ENCODE measurements around the gene KRT26. TPM values are rescaled to one million over a fixed set of nuclear protein-coding genes. Genes with fewer than 3 reads are reported as not detected.
"Not testable (repeated sequence)": the region's sequence is repeated elsewhere in the genome, so short reads cannot be mapped to it uniquely, and the experiment has no call there.

Gene KRT26
- total and polyA plus RNA-seq, 9 donors = 0.12 TPM; not detected in 8

- Histone ChIP-seq H3K36me3 (ENCODE audit: control insufficient read depth, insufficient read depth, low read length) (no peaks in the 10 kb centered on the region), H3K4me1 (ENCODE audit: control insufficient read depth, insufficient read depth, low read length) (no peaks in the 10 kb centered on the region), H3K4me3 (ENCODE audit: low read length) (no peak overlapping the region), H3K27me3 (ENCODE audit: control insufficient read depth, insufficient read depth, low read length) (peaks cover 16% of the 10 kb centered on the region), H3K27ac (ENCODE audit: low read length) (no peak overlapping the region), H3K9me3 (replicated peaks; ENCODE audit: control insufficient read depth, low read depth, low read length) (no peaks in the 10 kb centered on the region)
- DNase-seq = peak; percentile 26
- 23% methylated on average over 2 of the region's 4 CpGs for WGBS (ENCODE audit: insufficient coverage)
These were observed 3.9 kb upstream of the KRT26 start for GRCh38 chr17:40775945-40776344.

GRCh38 chr17:40765657-40766056, 6.3 kb downstream of the KRT26 start:
- Histone ChIP-seq H3K27me3 (ENCODE audit: control insufficient read depth, insufficient read depth, low read length) (no peaks in the 10 kb centered on the region), H3K4me1 (ENCODE audit: control insufficient read depth, insufficient read depth, low read length) (no peaks in the 10 kb centered on the region), H3K4me3 (ENCODE audit: low read length) (no peak overlapping the region), H3K27ac (ENCODE audit: low read length) (no peak overlapping the region), H3K36me3 (ENCODE audit: control insufficient read depth, insufficient read depth, low read length) (no peaks in the 10 kb centered on the region), H3K9me3 (replicated peaks; ENCODE audit: control insufficient read depth, low read depth, low read length) (peaks cover 14% of the 10 kb centered on the region)
- DNase-seq = no peak
- no CpG with 5 or more reads among the region's 2 CpGs for WGBS (ENCODE audit: insufficient coverage)

- Histone ChIP-seq H3K36me3 (ENCODE audit: control insufficient read depth, insufficient read depth, low read length) (no peaks in the 10 kb centered on the region), H3K4me3 (ENCODE audit: low read length) (no peak overlapping the region), H3K27ac (ENCODE audit: low read length) (no peak overlapping the region), H3K27me3 (ENCODE audit: control insufficient read depth, insufficient read depth, low read length) (no peaks in the 10 kb centered on the region), H3K9me3 (replicated peaks; ENCODE audit: control insufficient read depth, low read depth, low read length) (peaks cover 21% of the 10 kb centered on the region), H3K4me1 (ENCODE audit: control insufficient read depth, insufficient read depth, low read length) (no peaks in the 10 kb centered on the region)
- DNase-seq = no peak
- no CpG with 5 or more reads among the region's 1 CpG for WGBS (ENCODE audit: insufficient coverage)
These were observed 8.2 kb downstream of the KRT26 start for GRCh38 chr17:40763752-40764151.

- no peak overlapping the region for H3K4me3 ChIP-seq (ENCODE audit: low read length)
- no peak overlapping the region for H3K27ac ChIP-seq (ENCODE audit: low read length)
- no peaks in the 10 kb centered on the region for H3K36me3 ChIP-seq (ENCODE audit: control insufficient read depth, insufficient read depth, low read length)
- DNase-seq = no peak
- no CpG with 5 or more reads among the region's 1 CpG for WGBS (ENCODE audit: insufficient coverage)
- peaks cover 21% of the 10 kb centered on the region for H3K9me3 ChIP-seq (replicated peaks; ENCODE audit: control insufficient read depth, low read depth, low read length)
- H3K27me3 ChIP-seq (ENCODE audit: control insufficient read depth, insufficient read depth, low read length) = no peaks in the 10 kb centered on the region
- H3K4me1 ChIP-seq (ENCODE audit: control insufficient read depth, insufficient read depth, low read length) = no peaks in the 10 kb centered on the region
These were observed 11.6 kb downstream of the KRT26 start for GRCh38 chr17:40760105-40761016.

- H3K4me1 ChIP-seq (ENCODE audit: control insufficient read depth, insufficient read depth, low read length) = no peaks in the 10 kb centered on the region
- peaks cover 3% of the 10 kb centered on the region for H3K27me3 ChIP-seq (ENCODE audit: control insufficient read depth, insufficient read depth, low read length)
- peaks cover 3% of the 10 kb centered on the region for H3K9me3 ChIP-seq (replicated peaks; ENCODE audit: control insufficient read depth, low read depth, low read length)
- no peak for DNase-seq
- no peak within 1 kb of the TSS for H3K4me3 ChIP-seq (ENCODE audit: low read length)
- H3K36me3 ChIP-seq (ENCODE audit: control insufficient read depth, insufficient read depth, low read length) = no peaks in the 10 kb centered on the region
- 65% methylated on average over 3 of the region's 4 CpGs for WGBS (ENCODE audit: insufficient coverage)
- no peak within 1 kb of the TSS for H3K27ac ChIP-seq (ENCODE audit: low read length)
These were observed 16.8 kb downstream of the KRT26 start, which contains the start of gene KRT25 for GRCh38 chr17:40755231-40755630. TSS of gene KRT25 (minus strand) at chr17:40755331. CDS start at chr17:40755271, 60 bp downstream.

GRCh38 chr17:40753804-40754203, 18.2 kb downstream of the KRT26 start:
- Histone ChIP-seq H3K27me3 (ENCODE audit: control insufficient read depth, insufficient read depth, low read length) (peaks cover 3% of the 10 kb centered on the region), H3K27ac (ENCODE audit: low read length) (no peak overlapping the region), H3K4me1 (ENCODE audit: control insufficient read depth, insufficient read depth, low read length) (no peaks in the 10 kb centered on the region), H3K36me3 (ENCODE audit: control insufficient read depth, insufficient read depth, low read length) (no peaks in the 10 kb centered on the region), H3K4me3 (ENCODE audit: low read length) (no peak overlapping the region), H3K9me3 (replicated peaks; ENCODE audit: control insufficient read depth, low read depth, low read length) (no peaks in the 10 kb centered on the region)
- WGBS (ENCODE audit: insufficient coverage) = 90% methylated on average over 2 of the region's 3 CpGs
- no peak for DNase-seq

- H3K4me1 ChIP-seq (ENCODE audit: control insufficient read depth, insufficient read depth, low read length) = no peaks in the 10 kb centered on the region
- no peaks in the 10 kb centered on the region for H3K9me3 ChIP-seq (replicated peaks; ENCODE audit: control insufficient read depth, low read depth, low read length)
- no peak overlapping the region for H3K27ac ChIP-seq (ENCODE audit: low read length)
- no peak overlapping the region for H3K4me3 ChIP-seq (ENCODE audit: low read length)
- H3K27me3 ChIP-seq (ENCODE audit: control insufficient read depth, insufficient read depth, low read length) = peaks cover 3% of the 10 kb centered on the region
- no peak for DNase-seq
- 62% methylated on average over 14 of the region's 14 CpGs for WGBS (ENCODE audit: insufficient coverage)
- no peaks in the 10 kb centered on the region for H3K36me3 ChIP-seq (ENCODE audit: control insufficient read depth, insufficient read depth, low read length)
These were observed 20.9 kb downstream of the KRT26 start for GRCh38 chr17:40751065-40751464.

- no peak for DNase-seq
- H3K4me1 ChIP-seq (ENCODE audit: control insufficient read depth, insufficient read depth, low read length) = no peaks in the 10 kb centered on the region
- no peaks in the 10 kb centered on the region for H3K36me3 ChIP-seq (ENCODE audit: control insufficient read depth, insufficient read depth, low read length)
- WGBS (ENCODE audit: insufficient coverage) = no CpG with 5 or more reads among the region's 6 CpGs
- no peaks in the 10 kb centered on the region for H3K9me3 ChIP-seq (replicated peaks; ENCODE audit: control insufficient read depth, low read depth, low read length)
- peaks cover 3% of the 10 kb centered on the region for H3K27me3 ChIP-seq (ENCODE audit: control insufficient read depth, insufficient read depth, low read length)
- H3K27ac ChIP-seq (ENCODE audit: low read length) = no peak overlapping the region
- no peak overlapping the region for H3K4me3 ChIP-seq (ENCODE audit: low read length)
These were observed 21.6 kb downstream of the KRT26 start for GRCh38 chr17:40750391-40750790.

GRCh38 chr17:40748666-40749065, 23.3 kb downstream of the KRT26 start:
- DNase-seq; H3K36me3 ChIP-seq (ENCODE audit: control insufficient read depth, insufficient read depth, low read length); H3K27ac ChIP-seq (ENCODE audit: low read length); H3K27me3 ChIP-seq (ENCODE audit: control insufficient read depth, insufficient read depth, low read length); H3K4me1 ChIP-seq (ENCODE audit: control insufficient read depth, insufficient read depth, low read length); H3K9me3 ChIP-seq (replicated peaks; ENCODE audit: control insufficient read depth, low read depth, low read length); H3K4me3 ChIP-seq (ENCODE audit: low read length): not testable (repeated sequence)
- WGBS (ENCODE audit: insufficient coverage) = no CpG with 5 or more reads among the region's 1 CpG

GRCh38 chr17:40738553-40738952, 33.4 kb downstream of the KRT26 start:
- Histone ChIP-seq H3K4me1 (ENCODE audit: control insufficient read depth, insufficient read depth, low read length) (no peaks in the 10 kb centered on the region), H3K9me3 (replicated peaks; ENCODE audit: control insufficient read depth, low read depth, low read length) (peaks cover 2% of the 10 kb centered on the region), H3K27me3 (ENCODE audit: control insufficient read depth, insufficient read depth, low read length) (peaks cover 12% of the 10 kb centered on the region), H3K27ac (ENCODE audit: low read length) (no peak overlapping the region), H3K36me3 (ENCODE audit: control insufficient read depth, insufficient read depth, low read length) (no peaks in the 10 kb centered on the region), H3K4me3 (ENCODE audit: low read length) (no peak overlapping the region)
- DNase-seq = no peak
- WGBS (ENCODE audit: insufficient coverage) = 51% methylated on average over 3 of the region's 4 CpGs

Measured in muscle of leg (tissue), 11 donors.